Prostate gland (tissue), 2 donors: ENCODE results near the gene SVOPL. TPM values are rescaled to one million over a fixed set of nuclear protein-coding genes. Genes with fewer than 3 reads are reported as not detected.

Experiments
- DNase-seq: peaks from one replicate; pipeline ENCODE4 v3.0.0-alpha.2; 2019; ENCODE audit warnings: low spot score
- H3K27ac ChIP-seq, 2 donors: fragments of 200-600 bp; sonication (generic); 2 replicates each; pipeline ENCODE4 v1.5.1; 2017 to 2019
- H3K27me3 ChIP-seq: fragments of 200-600 bp; sonication (generic); replicated peaks from 2 replicates; pipeline ENCODE4 v1.5.1; 2019; ENCODE audit not compliant: insufficient read depth
- H3K36me3 ChIP-seq, 2 donors: fragments of 200-600 bp; sonication (generic); 1 replicate in 1 of 2; 2 replicates in 1 of 2; pipeline versions ENCODE4 v1.5.1 to v1.8.1; 2017 to 2019
- H3K4me1 ChIP-seq: fragments of 200-600 bp; sonication (generic); replicated peaks from 2 replicates; pipeline ENCODE4 v1.5.1; 2019
- H3K4me3 ChIP-seq, 2 donors: fragments of 200-600 bp; sonication (generic); 2 replicates each; pipeline ENCODE4 v1.5.1; 2017 to 2019
- H3K9me3 ChIP-seq: fragments of 200-600 bp; sonication (generic); 2 replicates; pipeline ENCODE4 v1.5.1; 2017
- POLR2A ChIP-seq: fragments of 450-650 bp; IDR thresholded peaks from one replicate; pipeline ENCODE4 v1.6.1; 2016; ENCODE audit warnings: antibody characterized with exemption, mild to moderate bottlenecking
- POLR2AphosphoS5 ChIP-seq: sonication (generic); formaldehyde crosslinking; IDR thresholded peaks from one replicate; pipeline ENCODE4 v1.6.1; 2017; ENCODE audit warnings: antibody characterized with exemption
- WGBS: methylation state at CpG from one replicate; pipeline ENCODE4 v1.1.5; 2018; 5-methylcytosine and 5-hydroxymethylcytosine counted together
- intact Hi-C: fragments of 100-400 bp; cut with DNase I; formaldehyde crosslinking; loops from one replicate; pipeline ENCODE4 v1.14.2; 2022
- total RNA-seq, 2 donors: library from RNA; depleted of rRNA; stranded (reverse); fragments of >200 nt; gene quantifications; one replicate each; pipeline ENCODE4 v1.1.0, GENCODE V29; 2016
- TF ChIP-seq, protein P1 (sequence below), 4 experiments: fragments of 200-600 bp in 2 of 4; fragments of 450-650 bp in 2 of 4; sonication (generic) in 2 of 4; IDR thresholded peaks; 1 replicate in 3 of 4; 2 replicates in 1 of 4; pipeline ENCODE4 v1.5.1; 2016 to 2019; ENCODE audit warnings: antibody characterized with exemption in 4 of 4, mild to moderate bottlenecking in 2 of 4, moderate library complexity in 2 of 4

SVOPL gene
- total RNA-seq, 2 donors from 2014 or later, result 0.36 TPM; not detected in 1

DNA sequence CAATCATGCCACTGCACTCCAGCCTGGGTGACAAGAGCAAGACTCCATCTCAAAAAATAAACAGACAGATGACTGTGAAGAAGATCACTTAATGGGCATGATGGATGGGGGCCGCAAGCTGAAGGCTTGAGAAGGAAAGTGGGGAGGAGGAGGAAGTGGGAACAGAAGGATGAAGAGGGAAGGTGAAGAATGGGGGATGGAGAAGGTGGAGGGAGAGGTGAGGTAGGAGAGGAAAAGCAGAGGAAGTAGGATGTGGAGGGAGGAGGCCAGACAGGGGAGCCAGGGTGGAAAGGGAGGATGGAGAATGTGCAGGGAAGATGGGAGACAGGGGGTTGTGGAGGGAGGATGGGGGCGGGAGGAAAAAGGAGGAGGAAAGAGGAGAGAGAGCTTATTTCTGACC, 68.8 kb downstream of the SVOPL start:
- H3K4me1 ChIP-seq, result no peaks in the 10 kb centered on the region
- TF ChIP-seq POLR2AphosphoS5 (no peak), POLR2A (no peak)
- TF ChIP-seq, protein P1, sequence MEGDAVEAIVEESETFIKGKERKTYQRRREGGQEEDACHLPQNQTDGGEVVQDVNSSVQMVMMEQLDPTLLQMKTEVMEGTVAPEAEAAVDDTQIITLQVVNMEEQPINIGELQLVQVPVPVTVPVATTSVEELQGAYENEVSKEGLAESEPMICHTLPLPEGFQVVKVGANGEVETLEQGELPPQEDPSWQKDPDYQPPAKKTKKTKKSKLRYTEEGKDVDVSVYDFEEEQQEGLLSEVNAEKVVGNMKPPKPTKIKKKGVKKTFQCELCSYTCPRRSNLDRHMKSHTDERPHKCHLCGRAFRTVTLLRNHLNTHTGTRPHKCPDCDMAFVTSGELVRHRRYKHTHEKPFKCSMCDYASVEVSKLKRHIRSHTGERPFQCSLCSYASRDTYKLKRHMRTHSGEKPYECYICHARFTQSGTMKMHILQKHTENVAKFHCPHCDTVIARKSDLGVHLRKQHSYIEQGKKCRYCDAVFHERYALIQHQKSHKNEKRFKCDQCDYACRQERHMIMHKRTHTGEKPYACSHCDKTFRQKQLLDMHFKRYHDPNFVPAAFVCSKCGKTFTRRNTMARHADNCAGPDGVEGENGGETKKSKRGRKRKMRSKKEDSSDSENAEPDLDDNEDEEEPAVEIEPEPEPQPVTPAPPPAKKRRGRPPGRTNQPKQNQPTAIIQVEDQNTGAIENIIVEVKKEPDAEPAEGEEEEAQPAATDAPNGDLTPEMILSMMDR (IDR thresholded peaks at IDR 0.05), result no peak
- intact Hi-C loops, result no loop called here
- H3K9me3 ChIP-seq, result no peaks in the 10 kb centered on the region
- no peak overlapping the region for H3K27ac ChIP-seq
- no peak overlapping the region for H3K4me3 ChIP-seq
- WGBS, result 53% methylated on average over 2 of the region's 2 CpGs
- no peaks in the 10 kb centered on the region for H3K27me3 ChIP-seq
- no peaks in the 10 kb centered on the region for H3K36me3 ChIP-seq
- no peak for DNase-seq

DNA sequence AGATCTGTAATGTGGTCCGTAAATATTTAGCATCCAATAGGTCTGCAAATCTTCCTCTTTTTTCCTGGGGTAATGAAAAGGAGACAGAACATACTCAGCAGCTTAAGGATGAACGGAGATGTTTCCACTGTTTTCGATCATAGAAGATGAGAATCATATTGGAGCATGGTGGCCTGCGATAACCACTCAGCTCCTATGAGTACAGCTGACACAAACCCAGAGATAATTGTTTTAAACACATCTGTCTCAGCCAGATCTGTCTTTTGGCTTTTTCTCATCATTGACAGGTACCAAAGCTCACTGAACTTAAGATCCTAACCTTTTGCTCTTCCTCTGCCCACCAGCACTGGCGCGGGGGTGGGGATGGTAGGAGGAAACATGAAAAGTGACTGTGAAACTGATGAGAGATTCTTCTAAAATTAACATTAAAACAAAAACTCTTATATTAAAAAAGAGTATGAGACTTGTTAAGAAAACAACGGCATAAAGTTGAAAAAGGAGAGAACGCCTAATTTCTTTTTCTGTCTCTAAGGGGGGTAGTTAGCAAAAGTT, 71.0 kb downstream of the SVOPL start:
- 96% methylated on average over 8 of the region's 8 CpGs for WGBS

DNA sequence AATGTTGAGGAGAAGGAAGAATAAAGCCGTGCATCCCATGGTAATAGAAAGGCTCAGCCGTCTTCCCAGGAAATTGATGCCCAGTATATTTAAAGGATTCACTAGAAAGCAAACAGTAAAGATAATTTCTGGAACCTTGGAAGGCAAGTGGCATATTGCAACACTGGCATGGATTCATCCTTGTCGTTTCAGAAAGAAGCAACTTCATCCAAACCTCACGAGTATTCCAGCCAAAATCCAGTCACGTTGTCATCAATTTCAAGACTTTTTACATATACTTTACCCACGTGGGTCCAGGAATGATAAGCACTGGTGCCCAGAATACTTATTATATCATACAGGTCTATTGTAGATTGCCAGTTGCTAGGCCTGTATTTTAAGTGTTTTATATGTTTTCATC, 73.8 kb downstream of the SVOPL start:
- no peaks in the 10 kb centered on the region for H3K4me1 ChIP-seq
- 68% methylated on average over 6 of the region's 6 CpGs for WGBS
- H3K4me3 ChIP-seq, result no peak overlapping the region
- no peak for DNase-seq
- no peaks in the 10 kb centered on the region for H3K27me3 ChIP-seq
- H3K9me3 ChIP-seq, result no peaks in the 10 kb centered on the region
- TF ChIP-seq, protein P1 (IDR thresholded peaks at IDR 0.05), result no peak
- TF ChIP-seq POLR2AphosphoS5 (no peak), POLR2A (no peak)
- no peaks in the 10 kb centered on the region for H3K36me3 ChIP-seq
- no peak overlapping the region for H3K27ac ChIP-seq
- intact Hi-C loops, result no loop called here

More for the DNA sequence above, 71.0 kb downstream of the SVOPL start:
- Histone ChIP-seq H3K4me3 (no peak overlapping the region), H3K36me3 (no peaks in the 10 kb centered on the region), H3K4me1 (no peaks in the 10 kb centered on the region), H3K27ac (no peak overlapping the region), H3K27me3 (no peaks in the 10 kb centered on the region), H3K9me3 (no peaks in the 10 kb centered on the region)
- no peak for DNase-seq
- intact Hi-C loops, result no loop called here
- TF ChIP-seq POLR2A (no peak), POLR2AphosphoS5 (no peak)
- TF ChIP-seq, protein P1 (IDR thresholded peaks at IDR 0.05), result no peak

DNA sequence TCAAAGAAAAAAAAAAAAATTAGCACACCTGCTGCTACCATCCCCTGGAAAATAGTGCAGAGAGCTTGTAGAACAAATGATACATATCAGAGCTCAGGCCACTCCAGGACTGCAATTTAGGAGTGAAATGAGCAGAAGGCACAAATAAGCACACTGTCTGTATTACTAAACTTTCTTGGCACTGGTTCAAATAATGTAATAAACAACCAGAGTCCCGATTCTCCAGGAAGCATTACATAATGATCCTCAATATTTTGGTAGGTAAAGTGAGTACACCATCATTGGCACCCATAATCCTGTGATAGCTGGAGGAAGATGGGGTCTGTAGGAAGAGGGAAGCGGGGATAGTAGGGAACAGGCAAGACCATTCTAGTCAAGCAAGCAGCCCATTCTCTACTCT, 74.3 kb downstream of the SVOPL start:
- H3K36me3 ChIP-seq, result no peaks in the 10 kb centered on the region
- 61% methylated on average over 2 of the region's 2 CpGs for WGBS
- no peak for DNase-seq
- no peaks in the 10 kb centered on the region for H3K9me3 ChIP-seq
- H3K4me3 ChIP-seq, result no peak overlapping the region
- no peaks in the 10 kb centered on the region for H3K27me3 ChIP-seq
- H3K27ac ChIP-seq, result no peak overlapping the region
- intact Hi-C loops, result no loop called here
- TF ChIP-seq, protein P1 (IDR thresholded peaks at IDR 0.05), result no peak
- TF ChIP-seq POLR2A (no peak), POLR2AphosphoS5 (no peak)
- H3K4me1 ChIP-seq, result no peaks in the 10 kb centered on the region

DNA sequence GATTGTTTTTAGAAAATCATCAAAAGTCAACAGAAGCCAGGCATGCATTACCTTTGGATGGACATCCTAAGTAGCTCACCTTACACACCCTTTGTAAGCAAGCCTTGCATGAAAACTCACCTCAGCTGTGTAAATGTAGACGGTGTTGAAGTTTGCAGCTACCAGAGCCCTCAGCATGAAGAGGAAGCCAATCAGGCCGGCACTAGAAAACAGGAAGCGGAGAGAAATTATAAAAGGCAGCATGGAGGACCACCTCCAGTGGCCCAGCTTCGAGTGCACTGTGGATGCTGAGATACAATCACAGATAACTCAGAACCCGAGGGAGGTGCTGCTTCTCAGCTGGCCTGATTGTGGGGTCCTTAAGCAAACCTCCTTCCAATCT, 75.3 kb downstream of the SVOPL start:
- no peak for DNase-seq
- Histone ChIP-seq H3K9me3 (no peaks in the 10 kb centered on the region), H3K27ac (no peak overlapping the region), H3K4me1 (no peaks in the 10 kb centered on the region), H3K36me3 (no peaks in the 10 kb centered on the region), H3K27me3 (no peaks in the 10 kb centered on the region), H3K4me3 (no peak overlapping the region)
- TF ChIP-seq, protein P1 (IDR thresholded peaks at IDR 0.05), result no peak
- TF ChIP-seq POLR2AphosphoS5, result no peak
- no peak for TF ChIP-seq POLR2A
- WGBS, result 32% methylated on average over 5 of the region's 5 CpGs
- intact Hi-C loops, result no loop called here
